HepG2 (cell line): ENCODE measurements around the gene TRIAP1. TPM values are rescaled to one million over a fixed set of nuclear protein-coding genes. Genes with fewer than 3 reads are reported as not detected.

ENCODE experiments used
- ATAC-seq: fragments of 200-7000 bp; cut with Tn5 transposase; 3 replicates; pipeline ENCODE4 v1.9.1; 2020; ENCODE audit warnings: mild to moderate bottlenecking, moderate library complexity
- BruUV-seq: library from RNA; stranded (reverse); fragments of 400-500 nt; replicated peaks from 2 replicates; lab custom pipeline; 2021; lab: Mats Ljungman, UMichigan
- CTCF ChIA-PET: fragments of 300-600 bp; formaldehyde crosslinking; extraction: SDS; loops from one replicate; lab custom pipeline; 2021; ENCODE audit warnings: low total read pairs, inconsistent platforms, low intra/inter-chr PET ratio; lab: Yijun Ruan, JAX
- POLR2A ChIA-PET: fragments of 350-600 bp; sonication (Branson Sonifier 250); formaldehyde crosslinking; loops from one replicate; lab custom pipeline; 2020; ENCODE audit warnings: antibody characterized with exemption, inconsistent platforms; lab: Yijun Ruan, JAX
- DNase-seq: peaks from one replicate; pipeline ENCODE4 v3.0.0-alpha.2; 2015; ENCODE audit warnings: low spot score
- FAIRE-seq: peaks from 3 replicates; lab custom pipeline; 2011; peaks lifted over from hg19 to GRCh38; lab: Jason Lieb, UNC
- H2AFZ ChIP-seq: one replicate; pipeline ENCODE4 v1.6.1; 2011; ENCODE audit warnings: low read length, inconsistent platforms
- H3K27ac ChIP-seq: fragments of 300-600 bp; 3 replicates; pipeline ENCODE4 v1.8.0; 2011; ENCODE audit warnings: mixed run types, mild to moderate bottlenecking, mixed read lengths, low read length, inconsistent platforms; ENCODE audit not compliant: insufficient read depth; ENCODE audit errors: extremely low read length
- H3K27me3 ChIP-seq, 2 experiments: fragments of 200-600 bp in 1 of 2; 2 replicates in 1 of 2; 3 replicates in 1 of 2; pipeline versions ENCODE4 v1.6.0 to v1.8.0; 2011; ENCODE audit warnings: low read length in 2 of 2, mild to moderate bottlenecking in 2 of 2, moderate library complexity in 2 of 2, inconsistent platforms in 1 of 2; ENCODE audit not compliant: insufficient read depth in 2 of 2, control insufficient read depth in 1 of 2
- H3K36me3 ChIP-seq, 2 experiments: fragments of 200-600 bp in 1 of 2; replicated peaks in 1 of 2; 2 replicates in 1 of 2; 3 replicates in 1 of 2; pipeline versions ENCODE4 v1.5.1 to v1.8.0; 2011; ENCODE audit warnings: low read length in 2 of 2, inconsistent platforms in 1 of 2; ENCODE audit not compliant: insufficient read depth in 2 of 2, control insufficient read depth in 1 of 2
- H3K4me1 ChIP-seq: 2 replicates; pipeline ENCODE4 v1.5.1; 2012; ENCODE audit warnings: low read length, inconsistent platforms; ENCODE audit not compliant: insufficient read depth
- H3K4me2 ChIP-seq: 2 replicates; pipeline ENCODE4 v1.6.0; 2011; ENCODE audit warnings: low read depth, low read length, inconsistent platforms
- H3K4me3 ChIP-seq, 3 experiments: fragments of 200-600 bp in 1 of 3; sonication (generic), shearing (Covaris generic) in 1 of 3; replicated peaks in 1 of 3; 2 replicates each; pipeline ENCODE4 v1.5.1; 2011 to 2016; ENCODE audit warnings: low read length in 3 of 3, inconsistent platforms in 2 of 3, low read depth in 2 of 3, mild to moderate bottlenecking in 2 of 3, control low read depth in 1 of 3, mixed read lengths in 1 of 3; ENCODE audit not compliant: insufficient read depth in 1 of 3
- H3K79me2 ChIP-seq: one replicate; pipeline ENCODE4 v1.6.1; 2011; ENCODE audit warnings: low read length, inconsistent platforms; ENCODE audit not compliant: insufficient read depth
- H3K9ac ChIP-seq: 2 replicates; pipeline ENCODE4 v1.6.0; 2011; ENCODE audit warnings: mild to moderate bottlenecking, low read depth, low read length, inconsistent platforms; ENCODE audit not compliant: insufficient read depth
- H3K9me3 ChIP-seq: 2 replicates; pipeline ENCODE4 v1.5.1; 2012; ENCODE audit warnings: mild to moderate bottlenecking, low read length
- H4K20me1 ChIP-seq: 2 replicates; pipeline ENCODE4 v1.6.0; 2011; ENCODE audit warnings: inconsistent platforms, mild to moderate bottlenecking, low read length, moderate library complexity; ENCODE audit not compliant: insufficient read depth
- MBD4 ChIP-seq: IDR thresholded peaks from 2 replicates; pipeline ENCODE4 v1.6.1; 2012; ENCODE audit warnings: low read length, inconsistent platforms, borderline replicate concordance
- ZNF629 ChIP-seq: sonication (generic); formaldehyde crosslinking; conservative IDR thresholded peaks from 2 replicates; pipeline ENCODE4 v1.5.0; 2020; ENCODE audit warnings: missing genetic modification reagents
- WGBS: methylation state at CpG from one replicate; pipeline ENCODE4 v1.1.6; 2017; ENCODE audit warnings: low lambda C conversion rate; 5-methylcytosine and 5-hydroxymethylcytosine counted together
- in situ Hi-C: cut with HindIII; loops from 2 replicates; pipeline ENCODE4 v1.10.0; 2017; ENCODE audit warnings: low pct_unique_long_range_greater_than_20kb; ENCODE audit not compliant: extremely low pct_ligation_motif_present
- intact Hi-C: fragments of 100-400 bp; cut with micrococcal nuclease; formaldehyde crosslinking; loops from one replicate; pipeline ENCODE4 v1.10.0; 2022; ENCODE audit not compliant: unreplicated experiment
- polyA plus RNA-seq, 8 experiments: library from polyadenylated mRNA; depleted of rRNA in 3 of 8; stranded (reverse) in 7 of 8; unstranded in 1 of 8; fragments of >200 nt; fragmentation: Illumina TruSeq in 4 of 8; extraction: Trizol in 4 of 8; gene quantifications; 2 replicates each; pipeline versions ENCODE4 v1.2.1 to v1.2.3, GENCODE V29; 2011 to 2016; ENCODE audit warnings: low read depth in 4 of 8, missing spikeins in 1 of 8, mixed read lengths in 1 of 8; ENCODE audit not compliant: insufficient read depth in 1 of 8
- total RNA-seq, 5 experiments: library from RNA; depleted of rRNA; stranded (reverse); fragments of >200 nt; fragmentation: Illumina TruSeq; extraction: Trizol; gene quantifications; 2 replicates each; pipeline ENCODE4 v1.2.3, GENCODE V29; 2016; ENCODE audit warnings: low read depth in 1 of 5
- TF ChIP-seq, protein P1 (sequence below): sonication (generic); formaldehyde crosslinking; IDR thresholded peaks from 2 replicates; pipeline ENCODE4 v1.4.0; 2020; ENCODE audit warnings: missing genetic modification reagents
- TF ChIP-seq, protein P2 (sequence below): sonication (generic); formaldehyde crosslinking; IDR thresholded peaks from 2 replicates; pipeline ENCODE4 v1.4.0; 2020; ENCODE audit warnings: mild to moderate bottlenecking, missing genetic modification reagents, borderline replicate concordance

Gene TRIAP1
- total and polyA plus RNA-seq, 2 of the 13 experiments (the other 11 are each of a cell fraction or from before 2014, with no cell fraction given): 55.0 to 117 TPM

DNA sequence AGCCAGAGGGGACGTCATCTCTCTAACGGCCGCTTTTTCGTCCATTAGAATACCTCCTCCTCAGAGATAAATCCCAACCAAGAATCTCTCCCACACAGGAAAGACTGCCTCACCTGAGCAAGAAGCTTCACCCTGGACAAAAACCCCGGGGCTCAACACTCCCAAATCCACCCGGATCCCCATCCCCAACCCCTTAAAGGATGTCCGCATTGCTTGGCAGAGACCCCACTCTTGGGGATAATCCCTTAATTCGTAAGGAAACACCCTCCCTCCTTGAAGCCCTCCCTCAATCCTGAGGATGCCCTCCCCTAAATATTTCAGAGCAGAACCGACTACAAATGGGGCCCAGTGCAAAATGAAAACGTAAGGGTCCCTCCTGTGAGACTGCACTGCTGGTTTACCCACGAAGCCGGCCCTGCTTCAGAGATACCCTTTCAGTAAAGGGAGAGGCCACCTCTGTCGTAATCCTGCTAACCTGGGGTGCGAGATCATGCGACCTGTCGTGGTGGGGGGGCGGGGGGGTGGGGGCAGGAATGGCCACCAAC, 49.1 kb upstream of the TRIAP1 start (continued):
- TF ChIP-seq MBD4: no peak
- TF ChIP-seq, protein P1, sequence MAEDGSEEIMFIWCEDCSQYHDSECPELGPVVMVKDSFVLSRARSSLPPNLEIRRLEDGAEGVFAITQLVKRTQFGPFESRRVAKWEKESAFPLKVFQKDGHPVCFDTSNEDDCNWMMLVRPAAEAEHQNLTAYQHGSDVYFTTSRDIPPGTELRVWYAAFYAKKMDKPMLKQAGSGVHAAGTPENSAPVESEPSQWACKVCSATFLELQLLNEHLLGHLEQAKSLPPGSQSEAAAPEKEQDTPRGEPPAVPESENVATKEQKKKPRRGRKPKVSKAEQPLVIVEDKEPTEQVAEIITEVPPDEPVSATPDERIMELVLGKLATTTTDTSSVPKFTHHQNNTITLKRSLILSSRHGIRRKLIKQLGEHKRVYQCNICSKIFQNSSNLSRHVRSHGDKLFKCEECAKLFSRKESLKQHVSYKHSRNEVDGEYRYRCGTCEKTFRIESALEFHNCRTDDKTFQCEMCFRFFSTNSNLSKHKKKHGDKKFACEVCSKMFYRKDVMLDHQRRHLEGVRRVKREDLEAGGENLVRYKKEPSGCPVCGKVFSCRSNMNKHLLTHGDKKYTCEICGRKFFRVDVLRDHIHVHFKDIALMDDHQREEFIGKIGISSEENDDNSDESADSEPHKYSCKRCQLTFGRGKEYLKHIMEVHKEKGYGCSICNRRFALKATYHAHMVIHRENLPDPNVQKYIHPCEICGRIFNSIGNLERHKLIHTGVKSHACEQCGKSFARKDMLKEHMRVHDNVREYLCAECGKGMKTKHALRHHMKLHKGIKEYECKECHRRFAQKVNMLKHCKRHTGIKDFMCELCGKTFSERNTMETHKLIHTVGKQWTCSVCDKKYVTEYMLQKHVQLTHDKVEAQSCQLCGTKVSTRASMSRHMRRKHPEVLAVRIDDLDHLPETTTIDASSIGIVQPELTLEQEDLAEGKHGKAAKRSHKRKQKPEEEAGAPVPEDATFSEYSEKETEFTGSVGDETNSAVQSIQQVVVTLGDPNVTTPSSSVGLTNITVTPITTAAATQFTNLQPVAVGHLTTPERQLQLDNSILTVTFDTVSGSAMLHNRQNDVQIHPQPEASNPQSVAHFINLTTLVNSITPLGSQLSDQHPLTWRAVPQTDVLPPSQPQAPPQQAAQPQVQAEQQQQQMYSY (CRISPR knock-in tag): no peak

DNA sequence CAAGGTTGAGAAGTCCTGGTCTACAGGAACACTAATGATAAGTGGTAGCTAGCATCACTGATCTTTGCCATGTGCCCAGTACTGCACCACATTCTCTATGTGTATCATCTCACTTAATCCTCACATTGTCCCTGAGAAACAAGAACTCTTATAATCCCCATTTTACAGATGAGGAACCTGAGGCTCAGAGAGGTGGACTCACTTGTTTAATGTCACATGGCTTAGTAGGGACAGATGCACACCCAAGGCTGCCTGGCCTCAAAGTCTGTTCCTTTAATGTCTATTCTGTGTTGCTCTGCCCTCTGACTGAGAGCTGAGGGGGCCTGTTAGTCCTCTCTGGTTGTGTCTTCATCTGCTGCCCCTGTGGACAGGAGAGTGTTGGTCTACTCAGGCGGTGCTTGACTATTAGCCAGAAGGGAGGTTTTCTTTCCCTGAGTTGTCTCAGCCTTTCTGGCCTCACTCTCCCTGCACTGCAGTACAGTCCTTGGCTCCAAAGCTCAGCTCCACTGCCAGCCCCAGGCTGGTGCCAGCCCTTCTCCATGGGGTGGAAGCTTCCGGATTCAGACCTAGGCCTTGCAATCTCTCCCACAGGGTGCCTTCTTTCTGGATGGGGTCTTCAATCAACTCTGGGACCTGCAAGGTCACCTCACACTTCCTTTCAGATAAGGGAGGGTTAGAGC, 44.8 kb upstream of the TRIAP1 start:
- Histone ChIP-seq H3K9me3 (no peaks in the 10 kb centered on the region), H3K4me3 (no peak overlapping the region), H3K4me1 (peaks cover 12% of the 10 kb centered on the region), H4K20me1 (no peaks in the 10 kb centered on the region)
- WGBS: 100% methylated on average over 2 of the region's 2 CpGs
- intact Hi-C loops: no loop called here
- TF ChIP-seq ZNF629 (CRISPR knock-in tag): 0 out of 2 replicates have a peak, but pooled peaks have one; percentile 18
- TF ChIP-seq, protein P2, sequence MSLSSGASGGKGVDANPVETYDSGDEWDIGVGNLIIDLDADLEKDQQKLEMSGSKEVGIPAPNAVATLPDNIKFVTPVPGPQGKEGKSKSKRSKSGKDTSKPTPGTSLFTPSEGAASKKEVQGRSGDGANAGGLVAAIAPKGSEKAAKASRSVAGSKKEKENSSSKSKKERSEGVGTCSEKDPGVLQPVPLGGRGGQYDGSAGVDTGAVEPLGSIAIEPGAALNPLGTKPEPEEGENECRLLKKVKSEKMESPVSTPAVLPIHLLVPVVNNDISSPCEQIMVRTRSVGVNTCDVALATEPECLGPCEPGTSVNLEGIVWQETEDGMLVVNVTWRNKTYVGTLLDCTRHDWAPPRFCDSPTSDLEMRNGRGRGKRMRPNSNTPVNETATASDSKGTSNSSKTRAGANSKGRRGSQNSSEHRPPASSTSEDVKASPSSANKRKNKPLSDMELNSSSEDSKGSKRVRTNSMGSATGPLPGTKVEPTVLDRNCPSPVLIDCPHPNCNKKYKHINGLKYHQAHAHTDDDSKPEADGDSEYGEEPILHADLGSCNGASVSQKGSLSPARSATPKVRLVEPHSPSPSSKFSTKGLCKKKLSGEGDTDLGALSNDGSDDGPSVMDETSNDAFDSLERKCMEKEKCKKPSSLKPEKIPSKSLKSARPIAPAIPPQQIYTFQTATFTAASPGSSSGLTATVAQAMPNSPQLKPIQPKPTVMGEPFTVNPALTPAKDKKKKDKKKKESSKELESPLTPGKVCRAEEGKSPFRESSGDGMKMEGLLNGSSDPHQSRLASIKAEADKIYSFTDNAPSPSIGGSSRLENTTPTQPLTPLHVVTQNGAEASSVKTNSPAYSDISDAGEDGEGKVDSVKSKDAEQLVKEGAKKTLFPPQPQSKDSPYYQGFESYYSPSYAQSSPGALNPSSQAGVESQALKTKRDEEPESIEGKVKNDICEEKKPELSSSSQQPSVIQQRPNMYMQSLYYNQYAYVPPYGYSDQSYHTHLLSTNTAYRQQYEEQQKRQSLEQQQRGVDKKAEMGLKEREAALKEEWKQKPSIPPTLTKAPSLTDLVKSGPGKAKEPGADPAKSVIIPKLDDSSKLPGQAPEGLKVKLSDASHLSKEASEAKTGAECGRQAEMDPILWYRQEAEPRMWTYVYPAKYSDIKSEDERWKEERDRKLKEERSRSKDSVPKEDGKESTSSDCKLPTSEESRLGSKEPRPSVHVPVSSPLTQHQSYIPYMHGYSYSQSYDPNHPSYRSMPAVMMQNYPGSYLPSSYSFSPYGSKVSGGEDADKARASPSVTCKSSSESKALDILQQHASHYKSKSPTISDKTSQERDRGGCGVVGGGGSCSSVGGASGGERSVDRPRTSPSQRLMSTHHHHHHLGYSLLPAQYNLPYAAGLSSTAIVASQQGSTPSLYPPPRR (CRISPR knock-in tag): no peak
- TF ChIP-seq, all 625 proteins: peak for 1
- DNase-seq (no peak), FAIRE-seq (no peak), ATAC-seq (no peak)
- H3K27me3 ChIP-seq: no peaks in the 10 kb centered on the region
- no peak overlapping the region for H3K27ac ChIP-seq
- H3K9ac ChIP-seq: no peak overlapping the region
- H3K4me2 ChIP-seq: no peak overlapping the region
- H3K36me3 ChIP-seq: peaks cover 0 to 2% of the 10 kb centered on the region in 2 experiments; a peak in 1 of 5 replicates
- in situ Hi-C loops: no loop called here
- ChIA-PET POLR2A (interaction anchor here (1.0 kb wide), 1 partner anchor 38 kb away, joined by 4 read pairs; the partner anchor contains the start of gene COQ5), CTCF (no interaction called here)
- H2AFZ ChIP-seq: no peak overlapping the region
- peaks cover 8% of the 10 kb centered on the region for H3K79me2 ChIP-seq
- BruUV-seq: no TSS peak
